Urinary bladder (tissue), 4 donors: ENCODE results near the gene RAN. TPM values are rescaled to one million over a fixed set of nuclear protein-coding genes. Genes with fewer than 3 reads are reported as not detected.

Experiments
- DNase-seq: peaks from one replicate; pipeline ENCODE4 v3.0.0-alpha.2; 2015; ENCODE audit errors: extremely low spot score
- H3K27ac ChIP-seq: one replicate; pipeline ENCODE4 v1.5.1; 2013; ENCODE audit warnings: low read depth, mild to moderate bottlenecking, moderate library complexity
- H3K36me3 ChIP-seq: one replicate; pipeline ENCODE4 v1.6.1; 2013; ENCODE audit warnings: mild to moderate bottlenecking, moderate library complexity; ENCODE audit not compliant: insufficient read depth
- H3K4me1 ChIP-seq: one replicate; pipeline ENCODE4 v1.6.1; 2013; ENCODE audit warnings: mild to moderate bottlenecking, moderate library complexity; ENCODE audit not compliant: insufficient read depth
- H3K4me3 ChIP-seq: one replicate; pipeline ENCODE4 v1.5.1; 2013; ENCODE audit warnings: low read depth, low read length
- WGBS: extraction: QIAGEN DNeasy Blood & Tissue Kit; methylation state at CpG from one replicate; pipeline ENCODE4 v1.1.7; 2013; 5-methylcytosine and 5-hydroxymethylcytosine counted together
- polyA plus RNA-seq: library from polyadenylated mRNA; stranded (reverse); fragments of 200-250 nt; gene quantifications from one replicate; pipeline ENCODE4 v1.2.3, GENCODE V29; 2013
- total RNA-seq: library from RNA; depleted of rRNA; stranded (reverse); fragments of >200 nt; gene quantifications from one replicate; pipeline ENCODE4 v1.2.3, GENCODE V29; 2014
- donor health status: healthy with polysubstance abuse.
- donor health status: healthy.

The RAN gene
- total RNA-seq (251 TPM), polyA plus RNA-seq (314 TPM)

DNA sequence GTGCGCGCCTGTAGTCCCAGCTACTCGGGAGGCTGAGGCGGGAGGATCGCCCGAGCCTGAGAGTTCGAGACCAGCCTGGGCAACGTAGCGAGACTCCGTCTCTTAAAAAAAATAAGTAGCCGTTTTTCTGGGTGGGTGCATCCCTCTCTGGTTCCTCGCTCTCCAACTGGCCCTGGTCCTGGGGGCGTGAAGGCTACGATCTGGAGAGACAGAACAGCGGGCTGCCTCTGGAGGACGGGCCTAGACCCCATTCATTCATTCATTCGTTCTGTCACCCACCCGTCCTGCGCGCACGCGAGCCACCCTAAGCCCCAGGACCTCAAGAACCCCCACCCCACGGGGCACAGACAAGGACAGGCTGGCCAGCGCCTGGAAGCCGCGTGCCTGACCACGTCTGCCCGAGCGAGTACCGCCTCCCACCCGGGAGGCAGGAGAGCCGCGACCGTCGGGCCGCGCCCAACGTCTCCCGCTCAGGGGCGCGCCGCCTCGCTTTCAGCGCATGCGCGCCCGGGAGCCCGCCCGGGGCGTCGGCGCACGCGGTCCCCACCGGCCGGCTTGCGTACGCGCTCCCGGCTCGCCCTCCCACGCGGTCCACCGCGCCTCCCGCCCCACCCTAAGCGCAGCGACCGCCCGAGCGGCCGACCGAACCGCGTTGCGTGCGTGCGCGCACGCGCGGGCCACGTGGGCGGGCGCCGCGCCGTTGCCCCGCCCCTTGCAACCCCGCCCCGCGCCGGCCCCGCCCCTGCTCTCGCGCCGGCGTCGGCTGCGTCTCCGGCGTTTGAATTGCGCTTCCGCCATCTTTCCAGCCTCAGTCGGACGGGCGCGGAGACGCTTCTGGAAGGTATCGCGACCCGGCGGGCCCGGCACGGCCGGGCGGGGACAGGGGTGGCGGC, at the start of gene RAN:
Gene RAN (plus strand): TSS at position 781 of the 893 bp plus-strand sequence. CDS start 528 bp downstream, outside the sequence.
- no peaks in the 10 kb centered on the region for H3K4me1 ChIP-seq

DNA sequence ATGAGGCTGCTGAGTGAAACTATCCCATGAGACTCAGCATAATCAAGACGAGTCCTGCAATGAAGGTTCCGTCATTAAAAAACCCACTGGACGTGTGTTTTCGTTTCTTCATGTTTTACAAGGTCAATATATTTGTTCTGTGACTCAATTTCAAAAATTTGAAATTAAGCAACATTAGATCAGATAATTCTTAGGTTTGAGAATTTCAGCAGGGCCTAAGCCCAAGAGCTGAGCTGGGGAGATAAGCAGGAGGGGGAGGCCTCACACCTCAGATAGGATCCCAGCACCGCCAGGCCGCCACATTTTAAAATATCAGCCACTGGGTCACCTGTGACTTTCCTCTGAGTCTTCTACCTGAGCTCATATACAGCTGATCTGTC, 46.1 kb upstream of the RAN start:
- no peaks in the 10 kb centered on the region for H3K36me3 ChIP-seq
- H3K4me1 ChIP-seq = no peaks in the 10 kb centered on the region
- 87% methylated on average over 6 of the region's 6 CpGs for WGBS
- H3K4me3 ChIP-seq = no peak overlapping the region
- peak overlapping the region; percentile 24 for H3K27ac ChIP-seq
- no peak for DNase-seq

More for the DNA sequence above, at the start of gene RAN:
- H3K27ac ChIP-seq = peak within 1 kb of the TSS; percentile 90
- DNase-seq = peak; percentile 29
- no peaks in the 10 kb centered on the region for H3K36me3 ChIP-seq
- peak within 1 kb of the TSS; percentile 93 for H3K4me3 ChIP-seq
- 2% methylated on average over 118 of the region's 118 CpGs for WGBS

GRCh38 chr12:130826151-130826801, 45.6 kb upstream of the RAN start:
- WGBS = 65% methylated on average over 21 of the region's 21 CpGs
- Histone ChIP-seq H3K4me1 (no peaks in the 10 kb centered on the region), H3K27ac (peak overlapping the region; percentile 24), H3K36me3 (no peaks in the 10 kb centered on the region), H3K4me3 (no peak overlapping the region)
- DNase-seq = no peak

DNA sequence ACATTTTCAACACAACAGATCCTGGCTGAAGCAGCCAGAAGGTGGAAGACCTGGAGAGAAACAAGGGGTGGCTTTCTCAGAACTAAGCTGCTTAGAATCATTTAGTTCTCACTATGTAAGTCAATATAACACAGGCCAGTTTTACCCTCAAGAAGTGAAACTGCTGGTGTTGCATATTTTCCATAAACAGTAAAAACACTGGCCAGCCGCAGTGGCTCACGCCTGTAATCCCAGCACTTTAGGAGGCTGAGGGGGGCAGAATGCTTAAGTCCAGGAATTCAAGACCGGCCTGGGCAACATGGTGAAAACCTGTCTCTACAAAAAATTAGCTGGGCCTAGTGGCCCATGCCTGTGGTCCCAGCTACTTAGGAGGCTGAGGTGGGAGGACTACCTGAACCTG, 44.4 kb upstream of the RAN start:
- Histone ChIP-seq H3K27ac (no peak overlapping the region), H3K4me3 (no peak overlapping the region), H3K4me1 (no peaks in the 10 kb centered on the region), H3K36me3 (no peaks in the 10 kb centered on the region)
- WGBS = 19% methylated on average over 3 of the region's 3 CpGs
- DNase-seq = no peak

DNA sequence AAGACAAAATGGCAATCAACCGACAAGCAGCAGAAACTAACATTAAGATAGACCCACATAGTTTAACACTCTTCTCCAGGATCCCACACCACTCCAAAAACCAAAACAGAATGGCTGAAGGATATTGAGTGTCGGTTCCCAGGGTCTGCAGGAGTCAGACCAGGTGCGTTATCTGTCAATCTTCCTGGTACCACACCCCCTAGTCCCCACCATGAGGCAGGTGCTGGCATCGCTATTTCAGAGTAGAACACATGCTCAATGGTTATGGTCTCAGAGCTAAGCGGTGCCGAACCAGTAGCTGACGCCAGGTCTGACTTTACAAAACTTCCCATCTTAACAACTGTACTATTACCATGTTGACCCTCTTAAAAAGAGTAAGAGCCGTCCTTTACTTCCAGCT, 43.0 kb upstream of the RAN start:
- no peak for DNase-seq
- Histone ChIP-seq H3K36me3 (no peaks in the 10 kb centered on the region), H3K4me1 (no peaks in the 10 kb centered on the region), H3K4me3 (no peak overlapping the region), H3K27ac (no peak overlapping the region)
- 93% methylated on average over 8 of the region's 8 CpGs for WGBS

DNA sequence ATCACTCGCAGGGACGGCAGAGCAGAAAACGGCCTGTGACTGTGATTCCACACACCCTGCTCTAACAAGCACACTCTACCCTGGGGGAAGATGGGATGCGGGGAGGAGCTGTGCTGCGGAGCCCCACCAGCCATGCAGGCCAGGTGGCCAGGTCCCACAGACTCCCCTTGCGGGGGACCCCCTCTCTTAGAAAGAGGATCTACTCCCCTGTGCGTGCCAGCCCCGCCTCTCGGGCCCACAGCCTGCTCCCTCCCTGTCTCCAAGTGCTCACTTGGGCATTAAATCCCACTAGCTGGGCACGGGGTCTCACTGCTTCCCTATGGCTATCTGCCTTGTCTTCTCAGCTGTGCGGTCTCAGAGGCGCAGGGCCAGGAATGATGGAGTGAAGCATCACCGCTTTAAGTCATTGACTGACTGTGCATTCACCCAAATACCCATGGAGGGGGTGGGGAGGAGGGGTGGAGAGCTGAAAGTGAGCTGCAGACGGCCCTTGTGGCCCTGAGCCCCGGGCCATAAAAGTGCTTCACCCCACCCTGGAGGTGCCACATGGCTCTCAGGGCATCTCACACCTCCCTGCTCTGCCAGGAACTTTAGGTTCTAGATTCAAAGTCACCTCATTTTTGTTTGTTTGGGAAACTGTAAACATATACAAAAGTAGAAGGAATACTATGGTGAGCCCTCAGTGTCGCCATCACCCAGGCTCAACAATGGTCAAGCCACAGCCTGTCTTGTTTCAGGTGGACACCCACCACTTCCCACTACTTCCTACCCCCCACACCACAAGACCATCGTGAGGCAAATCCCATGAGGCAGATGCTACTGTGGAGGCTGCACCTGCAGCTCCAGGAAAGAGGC, 42.2 kb upstream of the RAN start:
- 81% methylated on average over 17 of the region's 17 CpGs for WGBS
- Histone ChIP-seq H3K36me3 (no peaks in the 10 kb centered on the region), H3K4me3 (no peak overlapping the region), H3K27ac (no peak overlapping the region), H3K4me1 (no peaks in the 10 kb centered on the region)
- DNase-seq = no peak

DNA sequence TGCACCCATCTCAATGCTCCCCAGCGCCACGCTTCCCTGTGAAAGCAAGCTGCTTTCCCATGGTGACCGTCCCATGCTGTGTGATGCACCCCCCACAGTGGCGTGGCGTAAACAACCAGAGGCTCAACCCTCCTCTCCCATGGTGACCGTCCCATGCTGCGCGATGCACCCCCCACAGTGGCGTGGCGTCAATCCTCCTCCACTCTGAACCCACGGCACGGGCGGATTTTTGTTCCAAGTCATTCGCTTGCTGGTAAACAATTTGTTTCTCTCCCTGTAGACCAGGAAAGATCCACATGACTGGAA, 41.7 kb upstream of the RAN start:
- 89% methylated on average over 14 of the region's 14 CpGs for WGBS
- H3K4me1 ChIP-seq = no peaks in the 10 kb centered on the region
- no peak overlapping the region for H3K27ac ChIP-seq

GRCh38 chr12:130831246-130831645, 40.6 kb upstream of the RAN start:
- DNase-seq = no peak
- 72% methylated on average over 4 of the region's 4 CpGs for WGBS
- Histone ChIP-seq H3K4me1 (no peaks in the 10 kb centered on the region), H3K4me3 (no peak overlapping the region), H3K27ac (no peak overlapping the region), H3K36me3 (no peaks in the 10 kb centered on the region)

More for the DNA sequence above, 41.7 kb upstream of the RAN start:
- no peak for DNase-seq
- no peak overlapping the region for H3K4me3 ChIP-seq
- no peaks in the 10 kb centered on the region for H3K36me3 ChIP-seq

GRCh38 chr12:130831876-130832405, 39.9 kb upstream of the RAN start:
- WGBS = 86% methylated on average over 5 of the region's 5 CpGs
- no peaks in the 10 kb centered on the region for H3K4me1 ChIP-seq
- no peak overlapping the region for H3K4me3 ChIP-seq
- DNase-seq = no peak
- H3K36me3 ChIP-seq = no peaks in the 10 kb centered on the region
- H3K27ac ChIP-seq = no peak overlapping the region

DNA sequence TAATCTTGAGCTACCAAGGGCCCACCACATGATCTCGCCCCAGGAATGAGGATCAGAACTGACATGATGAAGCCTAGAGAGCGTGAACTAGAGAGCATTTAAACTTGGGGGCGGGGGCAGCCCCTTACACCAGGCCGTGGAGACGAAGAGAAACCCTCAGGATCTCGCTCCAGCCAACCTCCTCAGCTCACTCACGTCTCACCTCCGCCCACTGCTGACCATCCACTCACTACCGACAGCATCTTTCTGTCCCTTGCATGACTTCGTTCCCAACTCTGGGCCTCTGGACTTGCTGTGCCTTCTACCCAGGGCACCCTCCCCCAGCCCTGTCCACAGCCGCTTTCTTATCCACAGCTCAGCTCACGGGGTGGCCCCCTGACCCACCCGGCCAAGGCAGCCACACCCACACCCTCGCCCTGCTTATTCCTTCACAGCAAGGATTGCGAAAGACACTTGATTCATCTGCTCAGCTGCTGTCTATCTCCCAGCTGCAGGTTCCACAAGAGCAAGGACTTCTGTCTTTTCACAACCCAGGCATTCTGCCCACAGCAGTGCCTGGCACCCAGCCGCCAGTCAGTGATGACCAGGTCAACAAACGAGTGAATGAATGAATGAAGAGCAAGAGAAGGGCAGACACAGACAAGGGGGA, 39.2 kb upstream of the RAN start:
- H3K4me1 ChIP-seq = no peaks in the 10 kb centered on the region
- H3K27ac ChIP-seq = no peak overlapping the region
- 67% methylated on average over 17 of the region's 17 CpGs for WGBS
- H3K36me3 ChIP-seq = no peaks in the 10 kb centered on the region
- DNase-seq = no peak
- no peak overlapping the region for H3K4me3 ChIP-seq

- no peak overlapping the region for H3K4me3 ChIP-seq
- no peaks in the 10 kb centered on the region for H3K4me1 ChIP-seq
- H3K36me3 ChIP-seq = no peaks in the 10 kb centered on the region
- no peak overlapping the region for H3K27ac ChIP-seq
- WGBS = 84% methylated on average over 11 of the region's 11 CpGs
- DNase-seq = no peak
These were observed 36.9 kb upstream of the RAN start for GRCh38 chr12:130835011-130835410.

GRCh38 chr12:130835436-130835835, 36.4 kb upstream of the RAN start:
- 85% methylated on average over 6 of the region's 6 CpGs for WGBS
- Histone ChIP-seq H3K36me3 (no peaks in the 10 kb centered on the region), H3K4me1 (no peaks in the 10 kb centered on the region), H3K27ac (no peak overlapping the region), H3K4me3 (no peak overlapping the region)
- no peak for DNase-seq
